Gastrocnemius medialis (tissue), 4 donors: Measurements from ENCODE around the gene KRT80. TPM values are rescaled to one million over a fixed set of nuclear protein-coding genes. Genes with fewer than 3 reads are reported as not detected.

Experiments used
- ATAC-seq, 2 donors: fragments of 150-250 bp; one replicate each; pipeline ENCODE4 v1.9.1; 2016
- DNase-seq, 2 donors: peaks; one replicate each; pipeline ENCODE4 v3.0.0-alpha.2; 2019
- H3K27ac ChIP-seq, 4 donors: fragments of 200-600 bp; sonication (generic); 1 replicate in 1 of 4; 2 replicates in 3 of 4; pipeline ENCODE4 v1.5.1; 2016 to 2018; ENCODE audit warnings: mild to moderate bottlenecking in 2 of 4, moderate library complexity in 1 of 4
- H3K27me3 ChIP-seq, 3 donors: fragments of 200-600 bp; sonication (generic) in 2 of 3; 1 replicate in 1 of 3; 2 replicates in 2 of 3; pipeline versions ENCODE4 v1.5.1 to v1.6.0; 2016 to 2019; ENCODE audit warnings: mild to moderate bottlenecking in 1 of 3, moderate library complexity in 1 of 3
- H3K36me3 ChIP-seq, 2 donors: fragments of 200-600 bp; sonication (generic) in 1 of 2; one replicate each; pipeline ENCODE4 v1.5.1; 2017 to 2018
- H3K4me1 ChIP-seq, 2 donors: fragments of 200-600 bp; sonication (generic) in 1 of 2; one replicate each; pipeline ENCODE4 v1.5.1; 2016 to 2017; ENCODE audit warnings: mild to moderate bottlenecking in 2 of 2
- H3K4me3 ChIP-seq, 4 donors: fragments of 200-600 bp; sonication (generic) in 3 of 4; 1 replicate in 1 of 4; 2 replicates in 3 of 4; pipeline ENCODE4 v1.5.1; 2016 to 2019; ENCODE audit warnings: mild to moderate bottlenecking in 2 of 4
- H3K9me3 ChIP-seq, 3 donors: fragments of 200-600 bp; sonication (generic) in 2 of 3; 1 replicate in 1 of 3; 2 replicates in 2 of 3; pipeline ENCODE4 v1.5.1; 2016 to 2019
- CTCF ChIP-seq, 5 experiments: fragments of 450-650 bp in 3 of 5; fragments of 200-600 bp in 2 of 5; sonication (generic) in 2 of 5; IDR thresholded peaks in 4 of 5; conservative IDR thresholded peaks in 1 of 5; 1 replicate in 4 of 5; 2 replicates in 1 of 5; pipeline ENCODE4 v1.5.1; 2016 to 2019; ENCODE audit warnings: antibody characterized with exemption in 5 of 5, mild to moderate bottlenecking in 3 of 5, moderate library complexity in 3 of 5
- POLR2A ChIP-seq, 2 donors: fragments of 450-650 bp; IDR thresholded peaks; one replicate each; pipeline ENCODE4 v1.6.1; 2017; ENCODE audit warnings: antibody characterized with exemption in 2 of 2, mild to moderate bottlenecking in 2 of 2, moderate library complexity in 2 of 2
- in situ Hi-C, 4 donors: fragments of 200-750 bp; cut with MboI; loops; one replicate each; pipeline versions ENCODE4 v1.15.0 to v1.8.0; 2017; ENCODE audit warnings: low sequenced_read_pairs in 4 of 4
- intact Hi-C: fragments of 100-400 bp; cut with DNase I; formaldehyde crosslinking; loops from one replicate; pipeline ENCODE4 v1.15.1; 2023; ENCODE audit warnings: low total_unique reads
- total RNA-seq, 4 donors: library from RNA; depleted of rRNA; stranded (reverse); fragments of >200 nt; gene quantifications; one replicate each; pipeline versions ENCODE4 v1.1.0 to v1.2.3, GENCODE V29; 2016

The KRT80 gene
- total RNA-seq, 4 donors from 2014 or later: 0.13 to 0.26 TPM; not detected in 2

GRCh38 chr12:52193532-52193931 is 1.7 kb upstream of the KRT80 start:
- H3K36me3 ChIP-seq: no peaks in the 10 kb centered on the region
- peaks cover 21 to 24% of the 10 kb centered on the region in 2 donors for H3K4me1 ChIP-seq
- intact Hi-C loops (no loop called here), in situ Hi-C loops (no loop called here)
- ATAC-seq: no peak
- no peaks in the 10 kb centered on the region for H3K27me3 ChIP-seq
- H3K4me3 ChIP-seq: no peak overlapping the region
- no peaks in the 10 kb centered on the region for H3K9me3 ChIP-seq
- TF ChIP-seq POLR2A (IDR thresholded peaks at IDR 0.05): no peak
- no peak for TF ChIP-seq CTCF (IDR thresholded peaks at IDR 0.05 in 4 of 5, conservative IDR thresholded peaks at IDR 0.05 in 1 of 5)
- no peak overlapping the region for H3K27ac ChIP-seq
- no peak for DNase-seq

GRCh38 chr12:52190860-52191729 is 719 bp downstream of the KRT80 start:
- TF ChIP-seq CTCF (IDR thresholded peaks at IDR 0.05 in 4 of 5, conservative IDR thresholded peaks at IDR 0.05 in 1 of 5): no peak
- no peak for TF ChIP-seq POLR2A (IDR thresholded peaks at IDR 0.05)
- no peak for ATAC-seq
- H3K4me3 ChIP-seq: no peak overlapping the region
- in situ Hi-C loops: no loop called here
- DNase-seq: no peak
- H3K27ac ChIP-seq: no peak overlapping the region
- H3K9me3 ChIP-seq: no peaks in the 10 kb centered on the region
- H3K36me3 ChIP-seq: no peaks in the 10 kb centered on the region
- H3K4me1 ChIP-seq: peaks cover 10 to 18% of the 10 kb centered on the region in 2 donors
- intact Hi-C loops: no loop called here
- no peaks in the 10 kb centered on the region for H3K27me3 ChIP-seq

GRCh38 chr12:52189376-52190174 is 2.2 kb downstream of the KRT80 start:
- DNase-seq (no peak), ATAC-seq (no peak)

GRCh38 chr12:52188658-52189057 is 3.2 kb downstream of the KRT80 start:
- in situ Hi-C loops: no loop called here
- intact Hi-C loops: no loop called here
- ATAC-seq: no peak

More at GRCh38 chr12:52189376-52190174, 2.2 kb downstream of the KRT80 start:
- Histone ChIP-seq H3K9me3 (no peaks in the 10 kb centered on the region), H3K27me3 (no peaks in the 10 kb centered on the region), H3K27ac (no peak overlapping the region), H3K4me3 (no peak overlapping the region), H3K4me1 (peaks cover 10 to 18% of the 10 kb centered on the region in 2 donors), H3K36me3 (no peaks in the 10 kb centered on the region)
- in situ Hi-C loops: no loop called here
- intact Hi-C loops: no loop called here
- TF ChIP-seq POLR2A (IDR thresholded peaks at IDR 0.05) (no peak), CTCF (IDR thresholded peaks at IDR 0.05 in 4 of 5, conservative IDR thresholded peaks at IDR 0.05 in 1 of 5) (no peak)

More at GRCh38 chr12:52188658-52189057, 3.2 kb downstream of the KRT80 start:
- Histone ChIP-seq H3K36me3 (no peaks in the 10 kb centered on the region), H3K27me3 (no peaks in the 10 kb centered on the region), H3K27ac (no peak overlapping the region), H3K4me3 (no peak overlapping the region), H3K4me1 (peaks cover 10 to 20% of the 10 kb centered on the region in 2 donors), H3K9me3 (no peaks in the 10 kb centered on the region)
- TF ChIP-seq CTCF (IDR thresholded peaks at IDR 0.05 in 4 of 5, conservative IDR thresholded peaks at IDR 0.05 in 1 of 5): no peak
- no peak for TF ChIP-seq POLR2A (IDR thresholded peaks at IDR 0.05)
- no peak for DNase-seq
